NCI-H146 treated with DMSO at 0.1 percent for 48 hours (cell line): ENCODE measurements around the gene DDIT4.
"Not testable (repeated sequence)": the region's sequence is repeated elsewhere in the genome, so short reads cannot be mapped to it uniquely, and the experiment has no call there.

Source experiments
- DNase-seq: peaks from one replicate; lab custom pipeline; 2025; ENCODE audit not compliant: unreplicated experiment; lab: John Stamatoyannopoulos, UW

The DDIT4 gene

DNA sequence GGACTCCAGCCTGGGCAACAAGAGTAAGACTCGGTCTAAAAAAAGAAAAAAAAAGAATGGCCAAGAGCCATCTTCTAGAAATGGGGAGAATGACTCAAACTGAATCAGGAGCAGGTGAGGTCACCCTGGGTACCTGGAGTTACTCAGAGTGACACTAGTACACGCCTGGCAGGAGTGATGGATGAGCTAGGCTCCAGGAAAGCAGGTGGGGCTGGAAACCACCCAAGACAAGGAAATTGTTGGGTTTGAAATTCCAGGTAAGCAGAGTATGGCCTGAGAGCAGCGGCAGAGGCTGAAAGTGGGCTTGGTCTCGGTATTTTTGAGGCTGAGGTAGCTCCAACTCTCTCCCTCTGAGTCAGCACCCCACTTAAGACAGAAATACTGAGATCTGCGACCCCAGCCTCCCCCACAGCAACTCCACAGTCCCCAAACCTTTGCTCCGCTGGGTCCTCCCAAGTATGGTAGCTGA is 18.5 kb downstream of the DDIT4 start:
- DNase-seq = no peak

DNA sequence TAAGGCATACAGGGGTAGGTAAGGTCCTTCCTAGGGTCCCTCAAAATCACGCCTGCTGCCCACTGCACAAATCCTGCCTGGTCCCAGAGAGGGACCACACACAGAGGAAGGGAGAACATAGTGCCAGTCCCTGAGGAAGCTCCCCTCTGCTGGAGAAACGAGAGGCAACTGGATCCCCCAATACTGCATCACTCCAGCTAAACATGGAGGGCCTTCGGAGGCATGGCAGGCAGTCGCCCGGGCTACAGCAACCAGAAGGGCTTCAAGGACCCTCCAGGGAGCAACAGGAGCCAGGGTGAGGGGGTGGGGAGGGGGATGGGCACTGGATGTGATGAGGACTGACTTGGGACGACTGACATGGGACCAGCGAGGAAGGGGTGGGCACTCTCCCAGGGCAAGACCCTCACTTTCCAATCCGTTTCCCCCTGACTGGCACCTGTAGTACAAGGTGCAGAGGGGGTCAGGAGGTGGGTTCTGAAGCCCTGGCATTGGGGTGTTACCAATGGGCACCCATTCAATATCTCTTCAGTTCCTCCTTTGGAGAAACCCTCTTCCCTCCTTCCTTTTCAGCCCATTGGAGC is 21.7 kb downstream of the DDIT4 start:
- DNase-seq = no peak

DNA sequence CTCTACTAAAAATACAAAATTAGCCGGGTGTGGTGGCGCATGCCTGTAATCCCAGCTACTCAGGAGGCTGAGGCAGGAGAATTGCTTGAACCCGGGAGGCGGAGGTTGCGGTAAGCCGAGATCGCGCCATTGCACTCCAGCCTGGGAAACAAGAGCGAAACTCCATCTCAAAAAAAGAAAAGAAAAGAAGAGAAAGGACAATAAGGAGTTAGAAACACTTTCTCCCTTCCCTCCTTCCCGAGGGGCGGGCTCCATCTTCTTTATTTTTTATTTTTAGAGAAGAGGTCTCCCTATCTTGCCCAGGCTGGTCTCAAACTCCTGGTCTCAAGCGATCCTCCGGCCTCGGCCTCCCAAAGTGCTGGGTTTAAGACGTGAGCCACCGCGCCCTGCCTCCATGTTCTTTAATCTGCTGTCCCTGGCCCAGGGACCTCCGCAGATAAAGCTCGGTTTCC is 23.1 kb downstream of the DDIT4 start:
- DNase-seq = not testable (repeated sequence)

DNA sequence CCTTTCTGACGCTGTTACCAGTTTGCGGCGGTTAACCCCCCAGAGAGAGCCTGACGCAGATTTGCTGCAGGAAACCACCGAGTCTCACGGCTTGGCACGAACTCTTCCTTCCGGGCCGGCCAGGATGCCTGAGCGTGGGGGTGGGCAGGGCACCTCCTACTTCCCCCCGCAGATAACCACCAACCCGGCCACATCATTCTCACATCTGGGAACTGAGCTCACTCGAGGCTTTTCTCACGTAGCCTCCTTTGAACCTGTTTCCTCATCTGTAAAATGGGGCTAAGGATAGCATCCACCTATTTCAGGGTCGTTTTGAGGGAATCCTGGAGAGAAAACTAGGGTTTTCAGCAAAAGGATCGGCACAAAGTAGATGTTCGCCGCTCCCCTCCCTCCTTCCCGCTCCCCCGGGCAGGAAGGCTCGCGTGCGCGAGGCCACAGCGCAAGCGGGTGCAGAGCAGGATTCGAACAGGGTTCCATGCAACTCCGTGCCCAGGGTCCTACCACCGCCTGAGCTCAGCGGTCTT is 23.6 kb downstream of the DDIT4 start:
- no peak for DNase-seq

DNA sequence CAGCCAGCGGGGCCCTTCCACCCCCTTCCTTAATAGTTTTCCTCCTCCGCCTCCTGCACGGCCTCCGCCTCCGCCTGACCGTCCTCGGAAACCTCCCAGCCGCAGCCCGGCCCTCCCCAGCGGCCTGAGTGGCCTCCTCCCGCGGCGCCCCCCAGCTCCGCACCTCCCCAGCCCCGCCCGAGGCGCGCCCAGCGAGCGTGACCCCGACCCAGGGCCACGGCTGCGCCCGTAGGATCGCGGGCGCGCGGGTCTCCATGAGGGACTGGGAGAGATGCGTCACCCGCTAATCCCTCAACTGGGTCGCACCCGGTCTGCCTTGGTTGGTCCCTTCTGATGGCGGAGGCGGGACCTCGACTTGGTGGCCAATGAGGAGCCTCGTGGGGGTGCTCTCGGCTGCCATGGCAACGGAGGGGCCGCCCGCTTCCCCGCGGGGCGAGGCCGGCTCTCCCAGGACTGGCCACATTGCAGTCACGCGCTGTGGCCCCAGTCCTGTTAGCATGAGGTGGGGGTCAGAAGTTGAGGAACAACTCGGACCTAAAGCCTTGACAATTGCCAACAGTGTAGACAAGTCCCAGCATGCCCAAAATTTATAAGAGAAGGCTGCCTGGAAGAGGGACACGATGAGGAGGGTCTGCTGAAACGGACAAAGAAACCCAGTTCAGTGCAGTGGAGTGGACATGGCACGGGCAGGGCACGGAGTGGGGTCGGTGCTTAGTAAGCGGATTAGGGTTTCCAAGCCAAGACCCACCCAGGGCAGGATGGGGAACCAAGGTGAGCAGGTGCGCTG is 24.3 kb downstream of the DDIT4 start:
- peak; percentile 90 for DNase-seq

DNA sequence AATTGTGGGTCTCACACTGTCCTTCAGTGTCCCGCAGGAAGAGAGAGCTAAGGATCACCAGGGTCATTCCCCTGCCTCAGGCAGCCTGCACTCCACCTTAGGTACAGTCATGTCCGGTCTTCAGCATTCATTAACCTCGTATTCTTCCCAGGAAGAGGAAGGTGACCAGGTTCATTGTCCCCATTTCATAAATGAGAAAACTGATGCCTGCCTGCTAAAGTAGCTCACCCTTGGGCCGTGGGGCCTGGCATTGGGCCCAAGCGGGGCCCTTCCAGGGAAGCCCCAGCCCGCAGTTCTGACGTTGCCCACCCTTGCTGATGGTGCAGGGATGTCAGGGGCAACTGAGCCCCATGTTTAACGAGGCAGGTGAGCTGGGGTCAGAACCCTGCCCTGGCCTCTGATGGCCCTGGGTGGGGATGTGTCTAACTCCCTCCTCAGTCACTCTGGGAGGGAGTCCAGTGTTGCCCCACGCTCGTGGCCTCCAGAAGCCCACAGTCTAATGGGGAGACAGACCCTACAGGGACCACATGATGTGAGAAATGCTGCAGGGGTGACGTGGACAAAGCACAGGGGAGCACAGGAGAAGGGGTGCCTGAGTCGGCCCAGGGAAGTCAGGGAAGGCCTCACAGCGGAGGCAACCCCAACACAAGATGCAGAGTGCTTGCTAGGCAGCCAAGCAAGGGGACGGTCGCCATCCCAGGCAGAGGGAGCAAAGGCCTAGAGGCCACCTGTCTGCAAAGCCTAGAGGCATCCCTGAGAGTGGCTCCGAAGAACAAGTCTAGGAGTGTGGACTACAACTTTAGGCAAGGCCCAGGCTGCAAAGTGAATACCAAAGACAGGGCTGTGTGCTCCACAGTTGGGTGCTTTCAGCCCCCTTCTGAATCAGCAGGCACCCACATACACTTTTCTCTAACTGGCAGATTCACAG is 25.1 kb downstream of the DDIT4 start:
- DNase-seq = no peak

DNA sequence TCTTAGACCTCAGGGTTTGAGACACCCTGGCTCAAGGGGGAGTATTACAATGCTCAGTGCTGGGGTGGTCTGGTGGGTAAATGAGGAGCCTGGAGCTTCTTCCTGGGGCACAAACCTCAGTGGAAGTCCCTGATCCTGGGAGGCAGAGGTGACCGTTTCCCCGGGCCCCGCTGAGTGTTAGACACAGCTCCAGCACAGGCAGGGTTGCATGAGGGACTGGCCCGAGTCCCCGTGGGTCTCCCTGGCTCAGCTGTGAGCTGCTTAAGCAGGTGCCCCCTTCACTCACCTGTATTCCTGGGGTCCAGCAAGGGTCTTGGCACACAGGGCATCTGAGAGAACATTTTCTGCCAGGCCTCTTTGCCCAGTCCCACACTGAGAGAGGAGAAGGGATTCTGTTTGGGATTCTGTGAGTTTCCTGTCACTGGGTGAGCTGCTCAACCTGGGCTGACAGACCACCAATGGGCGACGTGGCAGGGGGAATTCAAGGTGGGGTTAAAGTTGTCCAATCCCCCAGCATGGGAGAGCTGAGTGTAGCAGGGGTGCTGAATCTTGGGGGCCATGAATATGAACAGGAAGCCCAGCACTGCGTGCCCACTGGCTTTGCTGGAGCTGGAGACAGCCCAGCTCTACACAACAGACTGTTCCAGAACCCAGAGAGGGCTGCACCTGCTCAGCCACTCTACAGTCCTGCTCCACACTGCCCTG is 29.9 kb downstream of the DDIT4 start:
- DNase-seq = no peak

DNA sequence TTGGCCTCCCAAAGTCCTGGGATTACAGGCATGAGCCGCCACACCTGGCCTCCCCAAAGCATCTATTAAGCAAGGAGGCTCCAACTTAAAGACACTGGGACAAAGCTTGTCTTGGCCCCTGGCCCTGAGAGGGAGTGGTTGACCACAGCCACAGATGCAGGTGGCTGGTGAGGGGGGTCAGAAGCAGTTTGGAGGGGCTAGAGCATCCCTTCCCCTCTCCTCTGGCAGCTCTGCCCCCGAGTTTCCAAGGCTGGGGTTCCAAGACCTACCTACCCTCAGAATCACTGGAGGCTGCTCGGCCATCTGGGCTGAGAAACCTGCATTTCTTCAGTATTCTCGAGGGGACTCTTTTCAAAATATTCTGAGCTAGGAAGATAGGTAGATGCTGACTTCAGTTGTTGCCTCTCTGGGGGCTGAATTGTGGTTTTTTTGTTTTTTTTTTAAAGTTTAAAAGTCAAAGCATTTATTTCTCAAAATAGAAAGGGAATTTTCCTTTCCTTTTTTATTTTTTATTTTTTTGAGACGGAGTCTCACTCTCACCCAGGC is 32.6 kb downstream of the DDIT4 start:
- DNase-seq = no peak

DNA sequence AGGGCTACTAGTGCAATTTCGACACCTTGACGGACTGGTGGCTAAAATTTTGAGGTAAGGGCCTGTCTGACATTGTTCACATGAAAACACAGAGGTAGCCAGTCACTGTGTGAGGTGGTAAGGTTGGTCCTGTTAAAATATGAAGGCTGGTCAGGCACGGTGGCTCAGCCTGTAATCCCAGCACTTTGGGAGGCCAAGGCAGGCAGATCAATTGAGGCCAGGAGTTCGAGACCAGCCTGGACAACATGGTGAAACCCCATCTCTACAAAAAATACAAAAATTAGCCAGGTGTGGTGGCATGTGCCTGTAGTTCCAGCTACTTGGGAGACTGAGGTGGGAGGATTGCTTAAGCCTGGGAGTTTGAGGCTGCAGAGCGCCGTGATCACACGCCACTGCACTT is 34.0 kb downstream of the DDIT4 start:
- DNase-seq = not testable (repeated sequence)

DNA sequence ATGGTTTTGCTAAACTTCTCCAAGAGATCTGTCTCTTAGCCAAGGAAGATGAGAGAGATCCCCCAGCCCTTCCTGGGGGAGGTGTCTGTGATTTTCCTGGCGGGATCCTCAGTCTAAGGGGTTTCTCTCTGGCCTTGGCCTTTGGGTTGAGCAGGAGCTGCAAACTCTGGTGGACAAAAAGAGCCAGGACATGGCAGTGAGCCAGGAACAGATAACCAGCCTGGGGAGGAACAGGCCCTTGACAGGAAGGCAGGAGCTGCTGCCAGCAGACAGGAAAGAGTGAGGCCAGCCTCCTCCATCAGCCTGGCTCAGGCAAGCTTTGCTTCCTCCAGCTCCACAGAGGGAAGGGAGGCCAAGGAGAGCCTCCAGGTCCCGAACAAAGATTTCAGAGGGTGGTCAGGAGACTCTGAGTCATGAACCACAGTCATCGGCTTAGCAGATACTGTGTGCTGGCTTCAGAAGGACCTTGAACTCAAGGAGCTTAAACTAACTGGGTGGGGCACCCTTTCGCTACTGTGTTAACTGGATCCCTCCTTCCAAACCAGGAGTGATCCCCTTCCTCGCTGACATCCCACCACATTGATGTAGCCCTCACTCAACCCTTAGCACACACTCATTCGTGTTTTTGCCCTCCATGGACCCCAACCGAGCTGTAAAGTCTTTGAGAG is 34.7 kb downstream of the DDIT4 start:
- no peak for DNase-seq

DNA sequence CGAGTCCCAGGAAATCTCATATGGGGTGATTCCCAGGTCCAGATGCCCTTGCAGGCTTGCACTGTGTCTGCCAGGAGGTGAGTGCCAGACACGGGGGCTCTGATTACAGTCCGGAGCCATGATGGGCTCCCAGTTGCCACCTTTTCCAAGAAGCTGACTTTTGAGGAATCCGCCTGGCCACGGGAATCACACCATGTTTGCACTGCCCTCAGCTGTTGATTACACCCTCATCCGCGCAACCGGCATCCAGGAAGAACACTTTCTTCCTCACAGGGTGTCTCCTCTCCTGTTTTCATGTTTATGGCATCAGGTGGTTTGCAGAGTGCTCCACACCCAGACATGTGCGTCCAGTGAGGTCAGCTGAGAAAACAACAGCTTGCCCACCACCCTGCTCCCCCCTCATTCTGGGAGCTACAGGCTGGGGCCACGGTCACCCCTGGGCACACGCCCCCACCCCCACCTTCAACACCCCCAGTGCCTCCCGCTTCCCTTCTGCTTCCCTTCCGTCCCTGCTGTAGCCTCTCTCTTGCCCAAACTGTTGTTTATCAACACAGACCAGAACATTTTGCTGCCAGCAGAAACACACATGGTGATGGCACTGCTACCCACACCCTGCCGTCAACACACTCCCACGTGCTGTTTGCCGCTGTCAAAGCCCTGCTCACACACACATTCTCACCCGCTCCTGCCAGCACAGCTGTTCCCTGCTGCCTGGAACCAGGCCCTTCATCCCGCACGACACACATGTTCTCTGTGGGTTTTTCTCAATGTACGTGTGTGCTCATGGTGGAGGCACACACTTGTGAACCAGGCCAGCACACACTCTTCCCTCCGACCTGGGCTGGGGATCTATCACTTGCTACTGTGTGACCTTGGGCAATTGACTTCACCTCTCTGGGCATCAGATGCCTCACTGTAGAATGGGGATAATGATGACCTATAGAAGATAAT is 35.8 kb downstream of the DDIT4 start:
- no peak for DNase-seq

DNA sequence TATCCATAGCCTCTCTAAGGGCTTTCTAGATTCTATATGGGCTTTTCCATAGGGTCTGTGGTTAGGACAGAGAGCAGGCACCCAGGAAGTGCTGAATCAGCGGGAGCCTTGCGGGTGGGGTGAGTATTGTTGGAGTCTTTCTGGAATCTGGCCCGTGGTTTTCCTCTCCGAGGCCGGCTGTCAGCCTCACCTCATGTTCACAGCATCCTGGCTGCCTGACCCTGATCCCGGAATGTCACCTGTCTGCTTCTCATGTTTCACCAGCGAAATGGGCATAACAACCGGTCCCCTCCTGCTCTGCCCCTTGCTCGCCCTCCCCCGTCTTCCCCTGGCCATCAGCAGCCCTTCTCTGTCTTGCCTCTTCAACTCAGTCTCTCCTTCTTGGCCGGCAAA is 36.5 kb downstream of the DDIT4 start:
- DNase-seq = no peak

DNA sequence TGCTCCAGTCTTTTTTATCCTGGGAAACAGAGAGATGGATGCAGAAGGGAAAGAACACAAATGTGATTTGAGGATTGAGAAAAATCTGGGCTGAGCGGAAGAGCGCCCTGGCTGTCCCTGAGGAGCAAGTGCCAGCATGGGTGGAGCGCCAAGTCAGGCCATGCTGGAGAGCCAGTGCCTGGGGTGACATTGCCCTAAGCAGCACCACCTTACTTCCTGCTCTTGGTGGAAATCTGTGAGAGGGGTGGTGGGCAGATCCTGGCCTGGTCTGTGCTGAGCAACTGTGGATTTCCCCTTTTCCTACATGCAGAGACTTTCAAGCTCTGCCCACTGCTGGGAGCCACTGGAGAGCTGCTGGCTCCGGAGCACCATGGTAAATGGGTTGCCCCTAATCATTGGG is 36.9 kb downstream of the DDIT4 start:
- DNase-seq = no peak

DNA sequence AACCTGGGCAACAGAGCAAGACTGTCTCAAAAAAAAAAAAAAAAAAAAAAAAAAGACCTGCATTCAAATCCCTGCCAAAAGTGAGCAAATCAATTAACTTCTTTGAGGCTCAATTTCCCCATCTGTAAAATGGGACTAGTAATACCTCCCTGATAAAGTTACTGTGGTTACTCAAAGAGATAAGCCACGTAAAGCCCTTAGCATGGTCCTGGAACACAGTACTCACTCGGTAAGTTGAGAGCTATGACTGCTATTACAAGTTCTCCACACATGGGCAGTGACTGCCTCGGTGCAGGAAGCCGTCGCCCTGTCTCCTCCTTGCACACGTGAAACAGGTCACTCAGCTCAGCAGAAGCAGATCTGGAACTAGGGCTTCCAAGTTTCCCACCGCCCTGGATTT is 37.9 kb downstream of the DDIT4 start:
- DNase-seq = no peak

DNA sequence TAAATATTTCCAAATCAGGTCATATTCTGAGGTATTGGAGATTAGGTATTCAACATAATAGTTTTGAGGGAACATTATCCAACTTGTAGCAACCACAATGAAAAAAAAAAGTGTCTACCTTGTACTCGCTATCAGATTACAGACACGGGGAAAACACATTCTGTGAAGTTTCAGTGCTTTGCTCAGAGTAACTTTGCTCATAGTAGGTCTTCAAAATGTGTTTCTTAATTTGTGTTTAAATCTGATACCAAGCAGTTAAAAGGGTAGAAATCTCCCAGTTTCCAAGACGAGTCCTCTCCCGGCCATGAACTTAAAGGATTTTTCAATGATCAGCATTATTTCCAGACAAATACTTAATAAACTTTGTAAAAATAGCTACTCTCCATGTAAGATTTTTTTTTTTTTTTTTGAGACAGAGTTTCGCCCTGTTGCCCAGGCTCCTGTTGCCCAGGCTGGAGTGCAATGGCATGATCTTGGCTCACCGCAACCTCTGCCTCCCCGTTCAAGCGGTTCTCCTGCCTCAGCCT is 39.2 kb downstream of the DDIT4 start:
- DNase-seq = no peak

DNA sequence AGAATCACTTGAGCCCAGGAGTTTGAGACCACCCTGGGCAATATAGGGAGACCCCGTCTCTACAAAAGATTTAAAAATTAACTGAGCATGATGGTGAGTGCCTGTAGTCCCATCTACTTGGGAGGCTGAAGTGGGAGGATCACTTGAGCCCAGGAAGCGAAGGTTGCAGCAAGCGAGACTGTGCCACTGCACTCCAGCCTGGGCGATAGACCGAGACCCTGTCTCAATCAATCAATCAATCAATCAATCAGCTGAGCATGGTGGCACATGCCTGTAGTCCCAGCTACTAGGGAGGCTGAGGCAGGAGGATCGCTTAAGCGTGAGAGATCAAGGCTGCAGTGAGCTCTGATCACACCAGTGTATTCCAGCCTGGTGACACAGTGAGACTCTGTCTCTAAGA is 40.5 kb downstream of the DDIT4 start:
- DNase-seq = no peak

DNA sequence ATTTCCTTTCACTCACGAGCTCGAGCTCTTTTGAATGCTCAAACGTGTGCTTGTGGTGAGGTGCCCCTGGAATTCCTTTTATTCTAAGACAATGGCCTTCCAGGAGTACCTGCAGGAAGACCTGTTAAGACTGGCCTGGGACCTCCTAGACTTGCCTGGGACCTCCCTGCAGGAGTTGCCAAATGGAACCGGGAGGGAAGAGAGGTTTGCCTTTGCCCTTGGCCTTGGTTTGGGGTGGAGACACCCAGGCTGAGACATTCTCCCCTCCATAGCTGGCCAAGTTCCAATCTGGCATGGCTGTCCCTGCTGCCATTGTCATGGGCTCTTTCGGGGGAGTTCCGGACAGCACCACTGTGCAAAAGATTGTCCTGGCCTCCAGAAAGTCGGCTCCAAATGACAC is 41.3 kb downstream of the DDIT4 start:
- DNase-seq = no peak

DNA sequence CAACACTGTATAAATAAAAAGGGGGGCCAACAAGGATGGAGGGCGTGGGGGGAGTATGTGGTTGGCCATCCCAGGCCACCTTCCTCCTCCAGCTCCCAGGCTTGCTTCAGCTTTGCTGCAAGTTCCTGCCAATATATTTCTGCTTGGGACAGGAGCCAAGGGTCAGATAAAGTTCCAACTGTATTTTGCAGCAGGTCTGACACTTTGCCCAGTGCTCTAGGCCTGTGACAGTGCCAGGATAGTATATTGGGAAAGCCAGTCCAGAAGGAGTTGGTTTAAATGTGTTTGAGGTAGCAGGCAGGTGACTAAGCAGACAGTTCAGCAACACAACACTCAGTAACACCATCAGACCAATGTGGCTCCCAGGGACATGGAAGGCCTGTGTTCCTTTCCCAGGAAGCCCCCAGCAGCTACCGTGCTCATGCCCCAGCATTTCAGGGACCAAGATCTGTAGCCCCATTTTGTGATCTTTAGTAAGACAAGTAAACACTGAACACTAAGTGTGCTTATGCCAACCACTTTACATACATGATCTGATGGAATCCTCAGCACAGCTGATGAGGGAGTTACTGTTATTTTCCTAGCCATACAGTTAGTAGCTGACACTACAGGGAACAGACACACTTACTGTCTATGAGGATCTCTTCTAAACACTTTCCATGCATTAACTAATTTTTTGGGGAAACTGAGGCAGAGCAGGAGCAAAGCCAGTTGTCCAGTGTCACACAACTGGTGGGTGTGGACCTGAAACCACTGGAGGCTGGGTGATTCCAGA is 42.1 kb downstream of the DDIT4 start:
- DNase-seq = no peak
